ENCODE measurements around the gene ALG2.

The ALG2 gene

DNA sequence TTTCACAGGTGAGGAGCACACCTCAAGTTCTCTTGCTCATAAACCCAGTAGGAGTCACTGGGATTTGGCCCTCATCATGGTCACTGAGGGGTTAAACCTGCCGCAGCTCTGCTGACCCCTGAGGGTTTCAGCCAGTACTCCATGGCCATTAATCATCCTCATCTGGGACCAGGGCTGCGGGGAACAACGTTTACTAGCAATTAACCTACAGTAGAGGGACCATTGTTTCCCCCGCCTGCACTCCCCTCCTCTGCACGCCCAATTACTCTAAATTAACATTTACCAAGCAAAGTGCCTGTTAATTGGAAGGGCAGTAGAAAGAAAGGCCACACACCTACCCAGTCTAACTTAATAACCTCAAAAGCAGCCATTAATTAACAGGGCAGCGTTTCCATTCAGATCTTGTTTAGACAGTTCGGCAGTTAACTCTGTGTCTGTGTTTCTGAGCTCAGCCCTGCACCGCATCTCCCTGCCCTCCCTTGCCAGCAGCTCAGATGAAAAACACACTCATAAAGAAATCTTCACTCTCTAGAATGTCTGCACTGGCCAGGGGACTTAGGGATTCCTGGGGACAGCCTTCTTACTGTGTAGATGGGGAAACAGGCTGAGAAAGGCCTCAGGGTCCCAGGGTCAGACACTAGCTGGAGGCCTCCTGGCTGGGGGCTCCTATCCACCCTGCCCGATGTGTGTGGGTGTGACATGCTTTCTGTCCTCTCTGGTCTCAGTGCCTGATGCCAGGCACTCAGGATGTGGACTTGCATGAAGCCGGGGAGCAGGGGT, 51.6 kb downstream of the ALG2 start:
- no peak for DNase-seq (ENCODE audit: extremely low read depth, insufficient read length)
- Histone ChIP-seq H3K27me3 (replicated peaks; ENCODE audit: control insufficient read depth, insufficient read depth, low read length) (no peaks in the 10 kb centered on the region), H3K36me3 (ENCODE audit: control insufficient read depth, insufficient read depth, low read length) (no peaks in the 10 kb centered on the region), H3K4me3 (replicated peaks; ENCODE audit: low read depth, low read length) (no peak overlapping the region)
- TF ChIP-seq, protein P1, sequence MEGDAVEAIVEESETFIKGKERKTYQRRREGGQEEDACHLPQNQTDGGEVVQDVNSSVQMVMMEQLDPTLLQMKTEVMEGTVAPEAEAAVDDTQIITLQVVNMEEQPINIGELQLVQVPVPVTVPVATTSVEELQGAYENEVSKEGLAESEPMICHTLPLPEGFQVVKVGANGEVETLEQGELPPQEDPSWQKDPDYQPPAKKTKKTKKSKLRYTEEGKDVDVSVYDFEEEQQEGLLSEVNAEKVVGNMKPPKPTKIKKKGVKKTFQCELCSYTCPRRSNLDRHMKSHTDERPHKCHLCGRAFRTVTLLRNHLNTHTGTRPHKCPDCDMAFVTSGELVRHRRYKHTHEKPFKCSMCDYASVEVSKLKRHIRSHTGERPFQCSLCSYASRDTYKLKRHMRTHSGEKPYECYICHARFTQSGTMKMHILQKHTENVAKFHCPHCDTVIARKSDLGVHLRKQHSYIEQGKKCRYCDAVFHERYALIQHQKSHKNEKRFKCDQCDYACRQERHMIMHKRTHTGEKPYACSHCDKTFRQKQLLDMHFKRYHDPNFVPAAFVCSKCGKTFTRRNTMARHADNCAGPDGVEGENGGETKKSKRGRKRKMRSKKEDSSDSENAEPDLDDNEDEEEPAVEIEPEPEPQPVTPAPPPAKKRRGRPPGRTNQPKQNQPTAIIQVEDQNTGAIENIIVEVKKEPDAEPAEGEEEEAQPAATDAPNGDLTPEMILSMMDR (IDR thresholded peaks at IDR 0.05; ENCODE audit: insufficient read depth, low read length, poor library complexity, severe bottlenecking) = no peak

DNA sequence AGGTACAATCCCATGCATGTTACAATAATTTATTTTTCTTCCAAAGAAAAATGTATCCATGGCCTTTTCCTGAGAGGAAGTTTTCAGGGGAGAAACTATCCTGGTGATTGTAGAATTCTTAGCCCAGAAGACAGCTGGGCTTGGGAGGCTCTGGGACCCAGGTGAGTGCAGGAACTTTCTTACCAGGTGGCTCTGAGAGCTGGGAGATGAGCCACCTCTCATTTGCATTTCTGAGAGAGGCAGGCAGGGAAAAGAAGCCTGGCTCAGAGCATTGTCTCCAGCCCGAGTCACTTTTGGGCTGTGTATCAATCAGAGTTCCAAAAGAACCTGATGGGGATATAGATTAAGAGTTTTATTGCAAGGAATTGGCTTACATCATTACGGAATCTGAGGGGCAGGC, 52.7 kb downstream of the ALG2 start:
- H3K4me3 ChIP-seq (replicated peaks; ENCODE audit: low read depth, low read length) = no peak overlapping the region
- TF ChIP-seq, protein P1 (IDR thresholded peaks at IDR 0.05; ENCODE audit: insufficient read depth, low read length, poor library complexity, severe bottlenecking) = no peak
- no peaks in the 10 kb centered on the region for H3K27me3 ChIP-seq (replicated peaks; ENCODE audit: control insufficient read depth, insufficient read depth, low read length)
- no peaks in the 10 kb centered on the region for H3K36me3 ChIP-seq (ENCODE audit: control insufficient read depth, insufficient read depth, low read length)
- DNase-seq (ENCODE audit: extremely low read depth, insufficient read length) = no peak

DNA sequence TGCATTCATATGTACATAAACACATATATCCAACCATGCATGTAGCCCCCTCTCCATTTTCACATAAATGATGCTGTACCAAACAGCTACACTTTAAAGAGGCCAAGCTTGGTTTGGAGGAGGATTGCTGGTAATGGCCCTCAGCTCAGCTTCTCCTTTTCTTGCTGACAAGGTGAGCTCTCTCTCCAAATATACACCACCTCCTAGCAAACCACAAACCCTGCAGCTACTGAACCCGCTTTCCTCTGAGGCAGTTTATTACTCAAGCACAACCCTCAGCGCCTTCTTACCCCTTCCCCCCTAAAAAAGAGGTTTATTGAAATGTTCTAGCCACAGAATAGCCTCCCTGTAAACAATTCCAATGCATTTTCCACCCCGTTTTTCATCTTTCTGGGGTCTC, 54.0 kb downstream of the ALG2 start:
- H3K27me3 ChIP-seq (replicated peaks; ENCODE audit: control insufficient read depth, insufficient read depth, low read length) = no peaks in the 10 kb centered on the region
- TF ChIP-seq, protein P1 (IDR thresholded peaks at IDR 0.05; ENCODE audit: insufficient read depth, low read length, poor library complexity, severe bottlenecking) = no peak
- no peaks in the 10 kb centered on the region for H3K36me3 ChIP-seq (ENCODE audit: control insufficient read depth, insufficient read depth, low read length)
- no peak overlapping the region for H3K4me3 ChIP-seq (replicated peaks; ENCODE audit: low read depth, low read length)
- DNase-seq (ENCODE audit: extremely low read depth, insufficient read length) = peak; percentile 29

DNA sequence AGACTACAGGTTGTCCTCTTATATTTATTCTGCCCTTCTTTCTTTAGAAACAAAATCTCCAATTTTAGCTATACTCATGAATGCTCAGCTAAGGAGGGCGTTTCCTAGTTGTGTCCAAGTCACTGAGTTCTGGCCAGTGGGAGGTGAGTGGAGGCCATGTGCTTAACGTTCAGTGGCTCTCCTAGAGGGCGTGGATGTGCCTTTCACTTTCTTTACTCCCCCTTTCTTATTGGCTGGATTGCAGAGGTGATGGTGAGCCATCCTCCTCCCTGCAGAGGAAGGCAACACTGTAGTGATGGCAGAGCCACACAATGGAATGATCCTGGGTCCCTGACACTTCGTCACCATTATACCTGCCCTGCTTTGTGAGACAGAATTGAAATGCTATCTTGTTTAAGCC, 54.6 kb downstream of the ALG2 start:
- TF ChIP-seq, protein P1 (IDR thresholded peaks at IDR 0.05; ENCODE audit: insufficient read depth, low read length, poor library complexity, severe bottlenecking) = no peak
- Histone ChIP-seq H3K36me3 (ENCODE audit: control insufficient read depth, insufficient read depth, low read length) (no peaks in the 10 kb centered on the region), H3K27me3 (replicated peaks; ENCODE audit: control insufficient read depth, insufficient read depth, low read length) (no peaks in the 10 kb centered on the region), H3K4me3 (replicated peaks; ENCODE audit: low read depth, low read length) (no peak overlapping the region)
- DNase-seq (ENCODE audit: extremely low read depth, insufficient read length) = no peak

Data from GM06990 (cell line).